Measurements from ENCODE around the gene BCL2L15. TPM values are rescaled to one million over a fixed set of nuclear protein-coding genes. Genes with fewer than 3 reads are reported as not detected.

The BCL2L15 gene
- total RNA-seq, 2 donors from 2014 or later: 0.46 to 92.5 TPM

- DNase-seq (ENCODE audit: low spot score): peak; percentile 20
- intact Hi-C loops (cut with DNase I): loop anchor here (1.0 to 10.0 kb wide), 2 partner anchors 24 to 761 kb away; partner anchors contain the start of gene HIPK1
- Histone ChIP-seq H3K36me3 (no peaks in the 10 kb centered on the region), H3K9me3 (no peaks in the 10 kb centered on the region), H3K27me3 (replicated peaks; ENCODE audit: insufficient read depth) (no peaks in the 10 kb centered on the region), H3K27ac (peak overlapping the region; percentile 86), H3K4me1 (replicated peaks) (no peaks in the 10 kb centered on the region), H3K4me3 (peak overlapping the region; percentile 48 to 55)
- WGBS: 0% methylated on average over 17 of the region's 17 CpGs
- no peak for TF ChIP-seq POLR2A (IDR thresholded peaks at IDR 0.05)
- TF ChIP-seq, protein P1, sequence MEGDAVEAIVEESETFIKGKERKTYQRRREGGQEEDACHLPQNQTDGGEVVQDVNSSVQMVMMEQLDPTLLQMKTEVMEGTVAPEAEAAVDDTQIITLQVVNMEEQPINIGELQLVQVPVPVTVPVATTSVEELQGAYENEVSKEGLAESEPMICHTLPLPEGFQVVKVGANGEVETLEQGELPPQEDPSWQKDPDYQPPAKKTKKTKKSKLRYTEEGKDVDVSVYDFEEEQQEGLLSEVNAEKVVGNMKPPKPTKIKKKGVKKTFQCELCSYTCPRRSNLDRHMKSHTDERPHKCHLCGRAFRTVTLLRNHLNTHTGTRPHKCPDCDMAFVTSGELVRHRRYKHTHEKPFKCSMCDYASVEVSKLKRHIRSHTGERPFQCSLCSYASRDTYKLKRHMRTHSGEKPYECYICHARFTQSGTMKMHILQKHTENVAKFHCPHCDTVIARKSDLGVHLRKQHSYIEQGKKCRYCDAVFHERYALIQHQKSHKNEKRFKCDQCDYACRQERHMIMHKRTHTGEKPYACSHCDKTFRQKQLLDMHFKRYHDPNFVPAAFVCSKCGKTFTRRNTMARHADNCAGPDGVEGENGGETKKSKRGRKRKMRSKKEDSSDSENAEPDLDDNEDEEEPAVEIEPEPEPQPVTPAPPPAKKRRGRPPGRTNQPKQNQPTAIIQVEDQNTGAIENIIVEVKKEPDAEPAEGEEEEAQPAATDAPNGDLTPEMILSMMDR (IDR thresholded peaks at IDR 0.05): no peak
- TF ChIP-seq POLR2AphosphoS5 (IDR thresholded peaks at IDR 0.05): no peak
These were observed 18.1 kb upstream of the BCL2L15 start for GRCh38 chr1:113905435-113905861.

DNA sequence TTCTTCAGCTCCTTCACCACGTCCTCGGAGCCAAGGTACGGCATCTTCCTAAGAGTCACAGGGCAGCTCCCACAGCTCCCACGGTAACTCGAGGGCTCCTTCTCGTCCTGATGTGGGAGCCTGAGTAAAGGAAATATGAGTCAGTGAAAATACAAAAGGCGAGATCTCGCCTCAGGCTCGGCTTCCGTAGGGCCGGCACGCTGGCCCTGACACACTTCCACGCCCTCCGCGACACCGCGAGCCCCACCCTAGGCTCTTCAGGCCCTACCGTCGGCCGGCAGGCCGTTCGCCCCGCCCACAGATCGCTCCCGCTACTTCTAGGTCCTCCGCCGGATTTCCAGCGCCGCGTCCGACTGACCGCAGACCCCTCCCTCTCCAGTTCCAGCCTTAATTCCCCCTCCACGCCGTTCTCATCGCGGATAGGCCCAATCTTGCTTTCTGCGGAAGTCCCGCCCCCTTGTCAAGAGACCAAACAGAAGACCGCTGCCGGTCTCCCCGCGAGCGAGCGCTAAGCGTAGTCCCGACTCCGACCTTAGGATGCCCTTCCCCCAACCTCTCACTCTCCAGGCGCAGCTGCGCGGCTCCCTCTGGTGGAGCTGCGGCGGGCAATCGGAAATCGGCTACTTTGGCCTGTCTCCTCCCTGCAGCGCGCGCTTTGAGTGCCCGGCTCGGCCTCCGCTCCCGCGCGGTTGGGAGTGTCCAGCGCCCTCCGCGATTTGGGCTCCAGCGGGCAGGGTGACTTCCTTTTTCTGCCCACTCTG lies 17.5 kb upstream of the BCL2L15 start, which contains the start of the genes AP4B1 and DCLRE1B:
TSS of gene AP4B1 (minus strand) at position 126 of the 761 bp plus-strand sequence. CDS start at position 44, 82 bp downstream.
TSS of gene DCLRE1B (plus strand) at position 653 of the 761 bp plus-strand sequence. CDS start 261 bp downstream, outside the sequence.
- WGBS: under 1% methylated on average over 67 of the region's 67 CpGs
- DNase-seq (ENCODE audit: low spot score): peak; percentile 98
- Histone ChIP-seq H3K27me3 (replicated peaks; ENCODE audit: insufficient read depth) (no peaks in the 10 kb centered on the region), H3K4me1 (replicated peaks) (no peaks in the 10 kb centered on the region), H3K9me3 (no peaks in the 10 kb centered on the region), H3K27ac (peak within 1 kb of the TSS; percentile 86), H3K36me3 (no peaks in the 10 kb centered on the region), H3K4me3 (peak within 1 kb of the TSS; percentile 48 to 55)
- intact Hi-C loops (cut with DNase I): loop anchor here (1.0 to 10.0 kb wide), 3 partner anchors 24 to 760 kb away; partner anchors contain the start of gene HIPK1
- peak; percentile 50 for TF ChIP-seq POLR2A (IDR thresholded peaks at IDR 0.05)
- TF ChIP-seq, protein P1 (IDR thresholded peaks at IDR 0.05): peak; percentile 62 to 93 (median 86)
- peak; percentile 96 for TF ChIP-seq POLR2AphosphoS5 (IDR thresholded peaks at IDR 0.05)

DNA sequence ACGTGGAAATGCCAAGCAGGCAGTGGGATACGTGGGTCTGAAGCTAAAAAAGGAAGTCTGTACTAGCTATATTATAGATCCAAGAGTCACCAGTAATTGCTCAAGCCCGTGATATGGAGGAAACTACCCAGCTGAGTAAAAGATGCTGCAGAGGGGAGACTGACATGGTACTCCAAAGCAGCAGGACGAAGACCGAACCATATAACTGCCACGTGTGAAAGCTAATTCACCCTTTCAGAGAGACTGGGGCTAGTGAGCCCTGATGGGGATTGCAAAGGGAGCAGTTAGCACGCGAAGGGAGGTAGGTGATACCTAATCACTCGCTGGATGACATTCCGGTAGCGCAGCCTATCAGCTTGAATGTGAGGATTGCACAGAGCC lies 16.9 kb upstream of the BCL2L15 start:
- Histone ChIP-seq H3K27ac (peak overlapping the region; percentile 86), H3K27me3 (replicated peaks; ENCODE audit: insufficient read depth) (no peaks in the 10 kb centered on the region), H3K36me3 (no peaks in the 10 kb centered on the region), H3K9me3 (no peaks in the 10 kb centered on the region), H3K4me3 (peak overlapping the region; percentile 48 to 55), H3K4me1 (replicated peaks) (no peaks in the 10 kb centered on the region)
- WGBS: under 1% methylated on average over 11 of the region's 11 CpGs
- TF ChIP-seq POLR2A (IDR thresholded peaks at IDR 0.05) (no peak), POLR2AphosphoS5 (IDR thresholded peaks at IDR 0.05) (no peak)
- TF ChIP-seq, protein P1 (IDR thresholded peaks at IDR 0.05): no peak
- intact Hi-C loops (cut with DNase I): loop anchor here (5.0 to 10.0 kb wide), 2 partner anchors 67 to 759 kb away; no protein-coding TSS in a partner anchor
- DNase-seq (ENCODE audit: low spot score): no peak

GRCh38 chr1:113903501-113904292 lies 16.3 kb upstream of the BCL2L15 start:
- Histone ChIP-seq H3K27ac (peak overlapping the region; percentile 86), H3K27me3 (replicated peaks; ENCODE audit: insufficient read depth) (no peaks in the 10 kb centered on the region), H3K36me3 (no peaks in the 10 kb centered on the region), H3K4me3 (peak overlapping the region; percentile 48 to 55), H3K4me1 (replicated peaks) (no peaks in the 10 kb centered on the region), H3K9me3 (no peaks in the 10 kb centered on the region)
- DNase-seq (ENCODE audit: low spot score): no peak
- intact Hi-C loops (cut with DNase I): loop anchor here (5.0 to 10.0 kb wide), 2 partner anchors 66 to 759 kb away; no protein-coding TSS in a partner anchor
- whole genome bisulfite sequencing: 21% methylated on average over 7 of the region's 7 CpGs
- TF ChIP-seq, protein P1 (IDR thresholded peaks at IDR 0.05): no peak
- TF ChIP-seq POLR2A (IDR thresholded peaks at IDR 0.05): no peak
- TF ChIP-seq POLR2AphosphoS5 (IDR thresholded peaks at IDR 0.05): no peak

Data from prostate gland (tissue), 2 donors.